Loucy (cell line): ENCODE data around the gene MEF2C.

Experiments used
- H2AFZ ChIP-seq: fragments of 200-600 bp; sonication (generic); 2 replicates; pipeline ENCODE4 v1.6.0; 2016; ENCODE audit warnings: antibody characterized with exemption, mild to moderate bottlenecking, low read length, moderate library complexity
- H3F3A ChIP-seq: fragments of 200-600 bp; 2 replicates; pipeline ENCODE4 v1.6.0; 2016; ENCODE audit warnings: antibody characterized with exemption, low read depth, mild to moderate bottlenecking
- H3K27me3 ChIP-seq: fragments of 200-600 bp; sonication (generic); 2 replicates; pipeline ENCODE4 v1.6.1; 2014; ENCODE audit warnings: low read length, mild to moderate bottlenecking; ENCODE audit not compliant: insufficient read depth, poor library complexity, severe bottlenecking
- H3K36me3 ChIP-seq: fragments of 200-600 bp; sonication (generic); 2 replicates; pipeline ENCODE4 v1.6.1; 2016; ENCODE audit warnings: low read length; ENCODE audit not compliant: insufficient read depth
- H3K4me1 ChIP-seq: fragments of 200-600 bp; sonication (generic); 2 replicates; pipeline ENCODE4 v1.5.1; 2014; ENCODE audit warnings: low read length, mild to moderate bottlenecking; ENCODE audit not compliant: insufficient read depth, poor library complexity, severe bottlenecking
- H3K4me2 ChIP-seq: fragments of 200-600 bp; sonication (generic); 2 replicates; pipeline ENCODE4 v1.6.0; 2014; ENCODE audit warnings: antibody characterized with exemption, low read length, low read depth, mild to moderate bottlenecking; ENCODE audit not compliant: poor library complexity, severe bottlenecking
- H3K4me3 ChIP-seq: fragments of 200-600 bp; sonication (generic); 2 replicates; pipeline ENCODE4 v1.5.1; 2014; ENCODE audit warnings: low read length, mild to moderate bottlenecking, mixed read lengths; ENCODE audit not compliant: poor library complexity, severe bottlenecking
- H3K79me2 ChIP-seq: fragments of 200-600 bp; sonication (generic); 2 replicates; pipeline ENCODE4 v1.6.1; 2014; ENCODE audit warnings: low read length; ENCODE audit not compliant: insufficient read depth
- H3K9ac ChIP-seq: fragments of 200-600 bp; sonication (generic); 2 replicates; pipeline ENCODE4 v1.6.0; 2014; ENCODE audit warnings: mild to moderate bottlenecking, low read depth, low read length, moderate library complexity; ENCODE audit not compliant: poor library complexity, severe bottlenecking
- H3K9me2 ChIP-seq: fragments of 200-600 bp; sonication (generic); replicated peaks from 2 replicates; pipeline ENCODE4 v1.6.1; 2016; ENCODE audit warnings: low read depth, low read length, mixed read lengths
- H3K9me3 ChIP-seq: fragments of 200-600 bp; sonication (generic); 2 replicates; pipeline ENCODE4 v1.6.1; 2014; ENCODE audit warnings: mild to moderate bottlenecking, antibody characterized with exemption, low read length, low read depth; ENCODE audit not compliant: insufficient read depth
- H4K20me1 ChIP-seq: fragments of 200-600 bp; sonication (generic); 2 replicates; pipeline ENCODE4 v1.6.0; 2014; ENCODE audit warnings: antibody characterized with exemption, low read length, mild to moderate bottlenecking; ENCODE audit not compliant: insufficient read depth, poor library complexity, severe bottlenecking
- CTCF ChIP-seq: fragments of 200-600 bp; sonication (generic); conservative IDR thresholded peaks from 2 replicates; pipeline ENCODE4 v1.5.1; 2014; ENCODE audit warnings: mild to moderate bottlenecking, antibody characterized with exemption, low read length
- EZH2phosphoT487 ChIP-seq: fragments of 200-600 bp; IDR thresholded peaks from 2 replicates; pipeline ENCODE4 v1.6.1; 2018; ENCODE audit warnings: antibody characterized with exemption, mild to moderate bottlenecking, moderate library complexity, borderline replicate concordance

MEF2C gene

GRCh38 chr5:88823201-88823600, 59.8 kb downstream of the MEF2C start:
- H3F3A ChIP-seq: peaks cover 18% of the 10 kb centered on the region
- no peaks in the 10 kb centered on the region for H3K9me2 ChIP-seq
- peaks cover 34% of the 10 kb centered on the region; the same call in 1 of the 2 replicates for H3K79me2 ChIP-seq
- H2AFZ ChIP-seq: no peak overlapping the region
- H3K9ac ChIP-seq: peak overlapping the region; percentile 64
- no peak for TF ChIP-seq CTCF
- TF ChIP-seq EZH2phosphoT487: no peak
- H3K36me3 ChIP-seq: no peaks in the 10 kb centered on the region
- H3K4me1 ChIP-seq: peaks cover 63% of the 10 kb centered on the region
- peak overlapping the region; percentile 56 for H3K4me2 ChIP-seq
- no peaks in the 10 kb centered on the region for H3K9me3 ChIP-seq
- no peaks in the 10 kb centered on the region for H3K27me3 ChIP-seq
- H3K4me3 ChIP-seq: peak overlapping the region; percentile 33
- H4K20me1 ChIP-seq: no peaks in the 10 kb centered on the region

- H3K9ac ChIP-seq: peak overlapping the region; percentile 23
- H2AFZ ChIP-seq: no peak overlapping the region
- no peaks in the 10 kb centered on the region for H3K9me3 ChIP-seq
- peaks cover 52% of the 10 kb centered on the region for H3K4me1 ChIP-seq
- peak overlapping the region; percentile 56 for H3K4me2 ChIP-seq
- no peaks in the 10 kb centered on the region for H3K36me3 ChIP-seq
- TF ChIP-seq CTCF: 0 out of 2 replicates have a peak, but pooled peaks have one; percentile 10
- no peak for TF ChIP-seq EZH2phosphoT487
- H3K9me2 ChIP-seq: no peaks in the 10 kb centered on the region
- no peaks in the 10 kb centered on the region for H4K20me1 ChIP-seq
- H3F3A ChIP-seq: no peaks in the 10 kb centered on the region
- H3K4me3 ChIP-seq: peak overlapping the region; percentile 33
- H3K79me2 ChIP-seq: peaks cover 44% of the 10 kb centered on the region; the same call in 1 of the 2 replicates
- no peaks in the 10 kb centered on the region for H3K27me3 ChIP-seq
These were observed 61.8 kb downstream of the MEF2C start for GRCh38 chr5:88821161-88821560.

GRCh38 chr5:88820581-88820980, 62.4 kb downstream of the MEF2C start:
- no peaks in the 10 kb centered on the region for H3K9me2 ChIP-seq
- H3F3A ChIP-seq: no peaks in the 10 kb centered on the region
- peak overlapping the region; percentile 23 for H3K9ac ChIP-seq
- peaks cover 52% of the 10 kb centered on the region for H3K4me1 ChIP-seq
- H3K4me2 ChIP-seq: peak overlapping the region; percentile 56
- H3K79me2 ChIP-seq: peaks cover 40% of the 10 kb centered on the region; the same call in 1 of the 2 replicates
- no peaks in the 10 kb centered on the region for H3K9me3 ChIP-seq
- H3K36me3 ChIP-seq: no peaks in the 10 kb centered on the region
- no peaks in the 10 kb centered on the region for H3K27me3 ChIP-seq
- H3K4me3 ChIP-seq: peak overlapping the region; percentile 33
- peak overlapping the region; percentile 59; the same call in 1 of the 2 replicates for H2AFZ ChIP-seq
- H4K20me1 ChIP-seq: no peaks in the 10 kb centered on the region
- TF ChIP-seq EZH2phosphoT487 (no peak), CTCF (no peak)
